ENCODE measurements around the gene DSN1.

GRCh38 chr20:36791862-36792261, 18.3 kb upstream of the DSN1 start:
- TF ChIP-seq BACH1 (tag; IDR thresholded peaks at IDR 0.05) (no peak), ELF4 (CRISPR knock-in tag; IDR thresholded peaks at IDR 0.05) (no peak)

Data from K562 (cell line).